HG03045 (cell line): Measurements from ENCODE around the gene ACSL5.
"Not testable (repeated sequence)": the region's sequence is repeated elsewhere in the genome, so short reads cannot be mapped to it uniquely, and the experiment has no call there.

Source experiments
- ATAC-seq: cut with Tn5 transposase; IDR thresholded peaks from one replicate; pipeline ENCODE4 v1.9.1; 2021; ENCODE audit warnings: mild to moderate bottlenecking, moderate library complexity; ENCODE audit not compliant: unreplicated experiment

Gene ACSL5

DNA sequence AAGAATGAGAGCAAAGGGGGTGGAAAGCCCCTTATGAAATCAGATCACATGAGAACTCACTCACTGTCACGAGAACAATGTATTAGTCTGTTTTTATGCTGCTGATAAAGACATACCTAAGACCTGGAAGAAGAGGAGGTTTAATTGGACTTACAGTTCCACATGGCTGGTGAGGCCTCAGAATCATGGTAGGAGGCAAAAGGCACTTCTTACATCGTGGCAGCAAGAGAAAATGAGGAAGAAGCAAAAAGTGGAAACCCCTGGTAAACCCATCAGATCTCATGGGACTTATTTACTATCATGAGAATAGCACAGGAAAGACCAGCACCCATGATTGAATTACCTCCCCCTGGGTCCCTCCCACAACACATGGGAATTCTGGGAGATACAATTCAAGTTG is 32.9 kb downstream of the ACSL5 start:
- ATAC-seq: not testable (repeated sequence)

DNA sequence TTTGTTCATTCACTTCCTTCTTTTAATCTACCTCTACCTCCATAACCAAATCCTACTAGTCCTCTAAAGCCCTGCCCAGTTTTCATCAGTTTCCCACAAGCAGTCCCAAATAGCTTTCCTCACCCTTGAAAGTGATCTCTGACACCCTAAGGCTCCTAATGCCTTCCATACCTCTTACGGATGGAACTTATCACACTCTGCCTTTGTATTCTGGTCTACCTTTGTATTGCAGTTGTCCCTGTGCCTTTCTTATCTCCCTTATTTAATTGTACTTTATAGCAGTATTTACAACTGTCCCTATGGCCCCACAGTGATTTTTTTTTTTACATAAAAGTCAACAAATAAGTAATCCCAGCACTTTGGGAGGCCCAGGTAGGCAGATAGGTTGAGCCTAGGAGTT is 33.8 kb downstream of the ACSL5 start:
- ATAC-seq: no peak

- no peak for ATAC-seq
These were observed 35.4 kb downstream of the ACSL5 start for GRCh38 chr10:112409299-112409698.

DNA sequence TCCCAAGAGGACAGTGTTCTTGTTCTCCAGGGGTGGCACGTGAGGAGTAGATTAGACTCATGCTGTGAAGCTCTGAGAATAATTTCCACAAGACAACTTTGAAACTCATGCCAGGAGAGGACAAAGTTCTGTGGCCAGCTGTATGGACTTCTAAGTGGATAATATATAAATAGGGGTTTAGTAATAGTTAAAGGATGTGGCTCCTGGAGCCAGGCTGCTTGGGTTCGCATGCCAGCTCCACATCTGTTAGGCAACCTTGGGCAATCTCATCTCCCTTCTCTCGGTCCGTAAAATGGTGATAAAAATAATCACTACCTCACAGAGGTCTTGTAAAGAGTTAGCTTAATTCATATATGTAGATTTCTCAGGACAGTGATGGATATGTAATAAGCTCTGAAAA is 35.8 kb downstream of the ACSL5 start:
- ATAC-seq: no peak

DNA sequence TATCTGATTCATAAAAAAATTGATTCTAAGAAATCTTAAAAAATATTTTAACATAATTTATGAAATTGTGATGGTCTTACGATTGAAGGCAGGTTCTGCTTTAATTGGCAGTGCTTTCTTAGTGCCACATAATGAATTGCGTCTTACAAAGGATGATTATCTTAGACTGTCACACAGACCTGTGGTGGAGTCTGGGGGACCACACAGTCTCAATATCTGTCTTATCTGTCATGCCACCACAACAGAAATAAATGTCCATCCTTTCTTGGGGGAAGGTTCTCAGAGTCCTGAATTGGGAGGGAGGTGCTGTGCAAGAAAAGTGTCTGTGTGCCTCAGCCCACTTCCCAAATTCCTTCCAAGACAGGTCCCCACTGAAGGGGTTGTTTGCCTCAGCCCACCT is 38.8 kb downstream of the ACSL5 start:
- no peak for ATAC-seq

- no peak for ATAC-seq
These were observed 47.8 kb downstream of the ACSL5 start for GRCh38 chr10:112421731-112422130.

- no peak for ATAC-seq
These were observed 50.7 kb downstream of the ACSL5 start for GRCh38 chr10:112424651-112425050.

DNA sequence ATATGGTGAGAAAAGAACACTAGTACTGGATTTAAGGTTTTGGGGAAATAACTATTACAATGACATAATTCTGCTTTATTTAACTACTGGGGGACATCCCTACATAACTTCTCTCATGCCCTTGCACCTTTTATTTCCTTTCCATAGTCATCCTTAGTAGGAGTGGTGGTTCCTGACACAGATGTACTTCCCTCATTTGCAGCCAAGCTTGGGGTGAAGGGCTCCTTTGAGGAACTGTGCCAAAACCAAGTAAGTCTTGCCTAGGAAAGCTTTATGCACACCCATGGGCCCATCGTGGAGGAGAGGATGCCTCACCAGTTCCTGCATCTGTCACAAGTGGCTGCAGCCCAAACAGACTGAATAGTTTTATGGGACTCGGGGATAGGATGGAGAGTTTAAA is 52.2 kb downstream of the ACSL5 start:
- no peak for ATAC-seq

DNA sequence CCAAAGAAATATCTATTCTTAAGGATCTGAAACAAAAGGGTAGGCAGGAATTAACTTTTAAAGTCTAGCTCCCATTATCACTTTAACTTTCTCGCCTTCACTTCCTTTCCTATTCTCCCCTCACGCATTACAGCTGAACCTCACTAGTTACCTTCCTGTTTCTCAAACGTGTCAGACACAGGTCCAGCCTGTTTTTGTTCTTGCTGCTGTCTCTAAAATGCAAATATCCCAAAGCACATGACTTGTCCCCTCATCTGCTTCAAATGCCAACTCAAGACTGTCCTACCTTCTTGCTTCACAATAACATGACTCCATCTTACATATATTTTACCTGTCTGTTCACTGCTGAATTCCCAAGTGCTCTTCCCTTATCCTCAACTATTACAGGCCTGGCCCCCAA is 55.2 kb downstream of the ACSL5 start:
- ATAC-seq: no peak

GRCh38 chr10:112429654-112430230 is 55.8 kb downstream of the ACSL5 start:
- no peak for ATAC-seq

DNA sequence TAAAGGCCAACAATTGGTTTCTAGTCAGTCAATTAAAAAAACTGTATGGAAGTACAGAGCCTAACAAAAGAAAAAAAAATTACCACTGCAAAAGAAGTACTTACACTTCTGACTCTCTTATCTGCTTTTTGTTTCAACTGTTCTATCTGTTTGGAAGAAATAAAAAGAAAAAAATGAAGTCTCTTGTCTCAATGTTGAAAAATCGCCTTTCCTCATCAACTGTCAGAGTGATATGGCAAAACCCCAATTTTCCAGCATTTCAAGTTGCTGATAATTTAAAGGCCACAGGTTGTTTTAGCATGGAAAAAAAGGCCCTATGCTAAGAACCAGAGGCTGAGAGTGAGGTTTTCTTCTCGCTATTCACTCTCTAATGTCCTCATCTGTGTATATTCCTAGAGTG is 59.2 kb downstream of the ACSL5 start:
- ATAC-seq: no peak

GRCh38 chr10:112434988-112435619 is 61.2 kb downstream of the ACSL5 start:
- ATAC-seq: no peak

- ATAC-seq: no peak
These were observed 64.4 kb downstream of the ACSL5 start for GRCh38 chr10:112438356-112438755.

GRCh38 chr10:112441520-112441919 is 67.6 kb downstream of the ACSL5 start:
- no peak for ATAC-seq

- ATAC-seq: no peak
These were observed 68.1 kb downstream of the ACSL5 start for GRCh38 chr10:112442063-112442462.

DNA sequence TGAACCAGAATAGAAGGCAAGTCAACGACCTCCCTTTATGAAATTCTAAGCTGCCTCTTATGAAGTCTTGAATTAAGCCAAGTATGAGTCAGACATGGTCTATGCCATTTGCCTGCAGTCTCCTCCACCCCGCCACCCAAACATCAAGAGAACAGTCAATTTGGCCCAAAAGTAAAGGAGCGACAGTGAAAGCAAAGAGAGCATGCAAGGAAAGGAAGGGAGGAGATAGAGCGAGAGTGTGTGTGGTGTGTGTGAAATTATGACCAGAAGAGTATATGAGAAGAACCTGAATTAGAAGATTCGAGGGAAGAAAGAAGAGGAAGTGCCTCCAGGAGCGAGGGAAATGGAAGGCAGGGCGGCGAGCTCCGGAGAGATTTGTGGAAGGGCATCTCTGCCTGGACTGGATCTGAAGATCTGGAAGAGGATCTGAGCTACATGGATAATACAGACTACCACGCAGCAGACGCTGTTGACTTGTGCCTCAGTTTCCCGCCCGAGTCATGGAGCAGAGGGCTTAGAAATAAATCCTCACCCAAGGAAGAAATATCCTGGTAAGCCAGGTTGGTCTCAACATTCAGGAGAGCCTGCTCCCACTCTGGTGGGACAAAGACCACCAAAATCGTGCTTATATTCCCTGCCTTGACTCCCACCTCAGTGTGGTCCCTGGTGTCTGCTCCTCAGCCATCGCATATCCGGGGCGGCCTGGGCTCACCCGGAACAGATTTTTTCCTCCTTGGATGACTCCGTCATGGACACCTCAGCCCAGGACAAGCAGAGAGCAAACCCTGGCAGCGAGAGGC is 72.3 kb downstream of the ACSL5 start:
- ATAC-seq: peak; percentile 51

DNA sequence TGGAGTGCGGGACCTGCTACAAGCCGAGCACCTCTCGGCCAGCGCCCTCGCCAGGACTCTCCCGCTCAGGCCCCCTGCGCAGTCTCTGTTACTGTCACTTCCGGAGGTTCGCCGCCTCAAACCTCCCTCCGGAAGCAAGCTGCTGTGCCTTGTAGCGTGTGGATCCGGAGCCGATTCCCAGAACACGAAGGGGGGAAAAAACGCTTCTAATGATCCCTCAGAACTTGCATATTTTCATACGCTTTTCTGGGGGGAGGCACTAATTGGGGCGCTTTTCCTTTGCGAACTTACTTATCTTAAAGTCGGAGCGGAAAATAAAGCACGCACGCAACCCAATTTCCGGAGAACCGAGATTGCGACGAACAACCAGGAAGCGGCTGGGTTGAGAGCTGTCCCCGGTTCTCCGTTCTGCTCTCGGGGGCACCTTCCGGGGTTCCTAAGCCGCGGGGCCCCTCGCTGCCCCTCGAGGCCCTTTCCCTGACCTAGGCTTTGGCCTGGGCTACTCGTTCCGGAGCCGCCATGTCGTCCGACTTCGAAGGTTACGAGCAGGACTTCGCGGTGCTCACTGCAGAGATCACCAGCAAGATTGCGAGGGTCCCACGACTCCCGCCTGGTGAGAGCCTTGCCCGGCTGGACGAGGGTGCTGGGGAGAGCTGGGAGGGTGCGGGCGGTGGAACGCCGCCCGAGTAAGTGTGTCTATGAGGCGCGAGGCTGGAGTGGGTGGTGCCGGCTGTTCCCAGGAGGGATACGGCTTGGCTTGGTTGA is 73.1 kb downstream of the ACSL5 start, which contains the start of the genes VTI1A and ZDHHC6:
Gene VTI1A (plus strand): TSS at position 361 of the 765 bp plus-strand sequence. CDS start 159 bp downstream, at position 520.
Gene ZDHHC6 (minus strand): TSS at position 60 of the 765 bp plus-strand sequence. CDS start 1,478 bp downstream, outside the sequence.
- ATAC-seq: peak; percentile 93

GRCh38 chr10:112447620-112447928 is 73.7 kb downstream of the ACSL5 start:
- ATAC-seq: no peak

DNA sequence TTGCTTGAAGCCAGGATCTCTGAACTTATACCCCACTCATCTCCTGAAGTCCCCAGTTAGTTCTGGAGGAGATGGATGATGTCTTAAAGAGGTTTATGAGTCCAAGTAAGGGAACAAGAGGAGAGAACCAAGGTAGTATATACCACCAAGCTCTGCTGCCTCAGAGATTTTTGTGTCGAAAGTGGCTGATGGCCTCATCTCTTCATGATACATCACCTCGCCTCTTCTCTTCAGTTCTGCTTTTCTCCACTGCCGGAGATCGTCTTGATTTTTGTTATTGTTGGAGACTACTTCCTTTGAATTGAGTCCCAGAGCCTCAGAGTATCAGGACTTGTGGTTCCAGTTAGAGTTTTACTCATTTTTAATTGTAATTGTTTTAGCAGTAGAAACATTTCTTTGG is 75.0 kb downstream of the ACSL5 start:
- no peak for ATAC-seq

DNA sequence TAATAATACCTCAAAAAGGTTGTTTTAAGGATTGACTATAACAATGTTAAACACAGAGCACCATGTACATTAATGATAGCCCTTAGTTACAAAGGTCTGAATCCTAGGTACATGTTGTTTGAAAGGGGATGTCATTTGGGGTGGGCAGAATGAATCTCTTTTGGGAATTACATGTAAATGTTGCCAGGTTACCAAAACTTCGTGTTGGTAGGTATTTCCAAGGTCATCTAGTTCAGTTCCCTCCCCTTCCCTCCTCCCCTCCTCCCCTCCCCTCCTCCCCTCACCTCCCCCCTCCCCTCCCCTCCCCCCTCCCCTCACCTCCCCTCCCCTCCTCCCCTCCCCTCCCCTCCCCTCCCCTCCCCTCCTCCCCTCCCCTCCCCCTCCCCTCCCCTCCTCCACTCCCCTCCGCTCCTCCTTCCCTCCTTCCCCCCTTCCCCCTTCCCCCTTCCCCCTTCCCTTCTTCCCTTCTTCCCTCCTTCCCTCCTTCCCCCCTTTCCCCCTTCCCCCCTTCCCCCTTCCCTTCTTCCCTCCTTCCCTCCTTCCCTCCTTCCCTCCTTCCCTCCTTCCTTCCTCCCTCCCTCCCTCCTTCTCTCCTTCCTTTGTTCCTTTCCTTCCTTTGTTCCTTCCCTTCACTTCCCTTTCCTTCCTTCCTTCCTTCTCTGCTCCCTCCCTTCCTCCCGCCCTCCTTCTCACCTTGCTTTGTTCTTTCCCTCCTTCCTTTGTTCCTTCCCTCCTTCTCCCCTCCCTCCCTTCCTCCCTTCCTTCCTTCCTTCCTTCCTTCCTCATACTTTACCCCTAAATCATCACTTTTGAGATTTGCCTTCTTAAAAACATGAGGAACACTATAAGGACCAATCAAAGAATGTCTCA is 81.2 kb downstream of the ACSL5 start:
- ATAC-seq: no peak
